CD4-positive, alpha-beta T cell treated with Interleukin-21 for 1 hour (primary cell): ENCODE measurements around the gene ARL4C.
A peak's percentile ranks its signal among the peaks of the same experiment; 100 is the strongest.

Experiments
- DNase-seq: peaks from one replicate; pipeline ENCODE4 v3.0.0-alpha.2; 2020

Gene ARL4C

GRCh38 chr2:234444893-234445292 is 52.0 kb downstream of the ARL4C start:
- peak; percentile 79 for DNase-seq

- no peak for DNase-seq
These were observed 52.6 kb downstream of the ARL4C start for GRCh38 chr2:234444242-234444730.
